Stimulated activated CD4-positive, alpha-beta T cell treated with anti-CD3 and anti-CD28 coated beads, Interleukin-4, amount 100 ng/mL, for 4 hours (primary cell): ENCODE results near the gene EIF5.
"Not testable (repeated sequence)": the region's sequence is repeated elsewhere in the genome, so short reads cannot be mapped to it uniquely, and the experiment has no call there.

Experiments
- DNase-seq, 2 experiments: peaks; one replicate each; pipeline ENCODE4 v3.0.0-alpha.2; 2020

The EIF5 gene

DNA sequence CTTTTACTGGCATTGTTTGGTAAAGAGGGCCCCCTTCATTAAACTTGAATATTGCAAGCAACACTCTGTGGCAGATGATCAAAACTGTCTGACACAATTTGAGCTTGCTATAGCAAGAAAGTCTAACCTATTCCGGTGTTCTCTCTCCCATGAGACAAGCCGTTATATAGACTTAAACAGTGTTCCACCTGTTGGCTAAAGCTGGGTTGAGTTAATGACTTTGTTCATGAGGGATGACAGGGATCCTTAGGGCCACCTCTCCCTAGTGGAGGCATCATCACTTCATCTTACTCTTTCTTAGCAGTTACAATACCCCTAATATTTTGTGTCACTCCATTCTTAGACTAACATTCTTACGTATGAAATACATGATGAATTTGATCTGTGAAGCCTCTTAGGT is 3.8 kb downstream of the EIF5 start:
- no peak for DNase-seq

DNA sequence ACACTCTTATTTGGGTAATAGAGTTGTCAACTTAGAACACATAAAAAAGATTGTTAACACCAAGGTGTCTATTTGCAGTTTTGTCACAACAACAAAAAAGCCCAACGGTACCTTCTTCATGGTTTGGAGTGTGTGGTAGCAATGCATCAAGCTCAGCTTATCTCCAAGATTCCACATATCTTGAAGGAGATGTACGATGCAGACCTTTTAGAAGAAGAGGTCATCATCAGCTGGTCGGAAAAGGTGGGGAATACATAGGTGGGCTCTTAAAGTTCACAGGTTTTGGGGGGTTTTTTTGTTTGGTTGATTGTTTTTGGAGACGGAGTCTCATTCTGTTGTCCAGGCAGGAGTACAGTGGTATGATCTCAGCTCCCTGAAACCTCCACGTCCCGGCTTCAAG is 5.5 kb downstream of the EIF5 start:
- DNase-seq, result no peak

DNA sequence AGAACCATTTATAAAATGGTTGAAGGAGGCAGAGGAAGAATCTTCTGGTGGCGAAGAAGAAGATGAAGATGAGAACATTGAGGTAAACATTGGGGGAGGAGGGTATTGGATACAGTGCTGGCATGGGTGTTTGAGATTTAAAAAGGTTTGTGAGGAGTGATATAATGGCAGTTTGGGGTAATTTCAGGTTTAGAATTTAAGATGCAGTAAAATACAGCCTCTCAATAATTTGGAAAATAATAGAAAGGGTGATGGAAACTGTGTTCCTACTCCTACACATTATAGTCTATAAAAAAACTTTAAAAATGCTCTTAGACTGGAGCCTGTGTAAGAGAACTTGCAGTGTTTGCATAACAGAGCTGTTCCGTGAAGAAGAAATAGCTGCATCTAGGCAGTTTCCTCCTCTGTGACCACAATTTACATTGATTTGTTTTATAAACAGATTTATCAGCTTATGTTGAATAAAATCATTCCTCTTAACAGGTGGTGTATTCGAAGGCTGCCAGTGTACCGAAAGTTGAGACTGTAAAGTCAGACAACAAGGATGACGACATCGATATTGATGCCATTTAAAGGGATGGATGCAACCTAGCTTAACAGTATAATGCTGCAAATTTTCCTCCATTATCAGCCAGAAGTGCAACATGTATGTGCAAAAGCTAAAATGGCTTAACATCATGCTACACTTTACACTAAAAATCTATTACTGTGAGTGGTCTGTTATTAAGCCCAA is 6.6 kb downstream of the EIF5 start:
- no peak for DNase-seq

DNA sequence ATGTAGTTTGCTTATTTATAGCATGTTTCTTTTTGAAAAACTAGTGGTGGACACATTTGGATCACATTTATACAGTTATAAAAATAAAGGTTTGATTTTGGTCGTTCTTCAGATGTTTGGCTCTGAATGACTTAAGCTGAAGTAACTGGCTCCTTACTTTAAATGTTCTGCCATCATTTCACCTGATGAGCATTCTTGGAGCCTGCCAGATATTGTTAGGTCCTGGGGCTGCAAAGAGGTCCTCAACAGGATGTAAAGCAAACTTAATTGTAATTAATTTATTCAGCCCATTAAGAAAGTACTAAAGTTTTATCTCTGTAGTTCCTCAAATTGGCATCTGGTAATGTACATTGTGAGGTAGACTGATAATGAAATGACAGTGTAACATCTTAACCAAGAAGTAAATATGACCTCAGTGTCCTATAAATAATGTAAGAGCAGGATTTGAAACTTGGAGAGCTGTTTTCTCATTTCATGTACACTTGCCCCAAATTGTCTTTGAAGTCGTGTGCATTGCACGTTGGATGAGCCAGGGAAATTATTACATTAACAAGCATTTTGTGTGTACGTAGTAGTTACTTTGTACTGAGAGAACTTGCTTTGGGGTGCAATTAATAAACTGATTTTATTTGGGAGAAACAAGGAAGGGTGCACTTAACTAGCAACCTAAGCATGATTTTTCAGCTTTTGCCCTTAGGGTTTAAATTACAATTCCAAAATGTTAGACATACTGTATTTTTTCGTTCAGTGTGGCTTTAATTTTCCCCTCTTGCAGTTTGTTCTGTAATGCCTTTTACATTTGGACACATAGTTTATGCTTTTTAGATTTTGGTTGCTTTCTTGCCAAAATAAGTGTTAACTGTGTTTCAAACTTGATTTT is 7.5 kb downstream of the EIF5 start:
- DNase-seq, result no peak

DNA sequence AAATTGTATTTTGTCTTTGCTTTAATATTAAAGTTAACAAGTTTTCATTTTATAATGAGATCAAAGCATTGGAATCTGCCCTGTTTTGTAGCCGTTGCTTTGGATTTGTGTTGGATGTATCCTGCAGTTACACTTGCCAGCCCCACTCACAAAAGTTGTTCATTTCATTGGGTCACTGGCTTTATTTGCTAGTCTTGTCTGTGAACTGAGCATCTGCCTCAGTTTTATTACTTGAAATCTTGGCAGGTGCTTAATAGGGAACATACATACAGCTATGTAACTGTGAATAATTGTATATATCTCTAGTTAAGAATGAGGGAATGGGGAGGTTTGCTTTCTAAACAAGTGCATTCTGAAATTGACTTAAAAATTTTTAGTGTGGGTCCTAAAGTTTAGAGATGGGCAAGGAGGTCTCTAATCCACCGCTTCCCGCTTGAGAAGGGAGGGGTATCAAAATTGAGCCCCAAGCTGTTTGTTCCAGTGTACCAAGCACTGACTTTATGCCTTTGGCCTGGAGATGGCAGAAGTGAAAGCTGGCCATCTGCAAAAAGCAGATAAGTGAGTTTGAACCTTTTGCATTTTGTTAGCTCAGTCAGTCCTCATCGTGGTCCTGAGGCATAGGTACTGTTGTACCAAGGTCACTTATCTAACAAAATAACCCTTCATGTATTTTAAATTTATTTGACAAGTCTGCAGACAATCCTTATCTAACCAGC is 9.3 kb downstream of the EIF5 start:
- DNase-seq, result no peak

DNA sequence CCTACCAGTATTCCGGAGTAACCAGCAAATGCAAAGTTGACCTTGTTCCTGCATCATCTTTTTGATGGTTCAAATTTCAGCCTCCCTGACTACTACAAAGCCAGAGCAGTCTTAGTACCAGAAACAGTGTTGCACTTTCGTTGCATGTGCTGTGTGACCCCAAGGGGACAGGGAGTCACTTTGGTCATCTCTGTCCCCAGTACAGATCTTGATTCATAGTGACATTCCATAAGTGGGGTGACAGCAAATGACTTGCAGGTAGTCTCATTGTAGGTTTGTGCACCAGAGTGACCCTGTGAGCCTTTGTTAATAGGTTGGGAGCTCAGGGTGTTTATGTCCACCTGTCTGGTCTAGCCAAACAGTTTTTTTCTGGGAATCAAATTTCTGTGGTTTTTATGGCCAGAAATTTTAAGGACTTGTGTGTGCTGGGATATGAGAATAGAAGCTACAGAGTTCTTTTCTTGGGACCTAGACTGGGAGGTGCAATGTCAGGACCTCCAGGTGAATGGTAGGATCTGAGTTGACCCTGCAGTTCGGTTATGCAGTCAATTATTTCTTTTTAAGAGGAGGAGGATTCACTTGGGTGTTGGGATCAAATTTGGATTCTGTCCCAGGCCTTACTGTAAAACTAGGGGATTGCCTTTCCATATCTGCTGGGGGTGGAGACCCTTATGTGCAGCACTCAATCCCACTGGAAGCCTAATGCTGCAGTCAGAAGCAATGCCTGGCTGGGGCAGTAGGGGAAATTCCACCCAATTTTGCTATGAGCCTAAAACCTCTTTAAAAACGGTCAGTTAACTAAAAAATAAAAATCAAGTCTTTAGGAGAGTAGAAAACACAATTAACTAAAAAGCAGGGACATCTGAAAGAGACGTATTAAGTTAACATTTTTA is 10.1 kb downstream of the EIF5 start:
- no peak for DNase-seq

DNA sequence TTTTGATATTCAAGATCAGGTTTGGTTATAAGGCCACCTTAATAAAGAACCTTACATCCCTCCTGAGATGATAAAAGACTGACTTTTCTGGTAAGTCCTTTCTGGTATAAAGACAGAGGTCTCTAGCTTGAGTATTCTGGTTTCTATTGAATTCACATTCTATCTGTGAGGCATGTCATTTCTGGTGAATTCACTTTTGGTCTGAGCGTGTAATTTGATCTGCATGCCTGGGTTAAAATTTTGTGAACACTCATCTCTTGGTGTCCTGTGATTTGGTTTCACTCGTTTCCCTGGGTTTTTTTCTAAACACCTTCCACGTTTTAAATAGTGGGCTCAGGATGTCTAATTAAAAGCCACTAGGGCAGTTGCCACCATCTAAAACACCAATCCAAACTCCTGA is 12.2 kb downstream of the EIF5 start:
- no peak for DNase-seq

DNA sequence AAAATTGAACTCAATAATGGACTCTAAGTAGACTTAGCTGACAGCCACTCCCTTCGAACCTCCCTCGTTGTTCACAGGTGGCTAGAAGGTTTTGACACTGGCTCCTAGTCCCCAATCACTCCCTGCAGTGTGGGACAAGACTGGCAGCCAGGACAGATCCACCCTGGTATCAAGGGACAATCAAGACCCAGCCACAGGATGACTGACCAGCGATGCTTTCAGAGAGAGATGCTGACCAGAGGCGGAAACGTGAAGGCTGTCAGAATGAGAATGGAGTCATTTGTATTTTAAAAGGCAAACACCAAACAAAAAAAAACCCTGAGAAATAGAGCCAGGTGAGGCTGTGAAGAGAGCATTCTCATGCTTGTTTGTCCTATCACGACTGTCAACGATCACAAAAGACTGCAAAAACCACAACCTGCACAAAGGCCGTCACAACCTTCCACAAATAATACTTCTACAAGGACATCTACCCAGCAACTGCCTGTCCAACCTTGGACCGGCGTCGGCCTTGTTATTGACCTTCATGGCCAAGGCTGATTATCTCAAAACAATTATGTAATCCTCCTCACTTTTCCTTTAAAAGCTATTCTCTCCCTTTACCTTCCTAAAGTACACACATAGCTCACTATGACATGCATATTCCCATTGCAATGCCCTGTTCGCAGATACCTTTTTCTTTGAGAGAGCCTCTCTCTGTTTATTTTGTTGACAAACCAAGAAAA is 13.2 kb downstream of the EIF5 start:
- no peak for DNase-seq

DNA sequence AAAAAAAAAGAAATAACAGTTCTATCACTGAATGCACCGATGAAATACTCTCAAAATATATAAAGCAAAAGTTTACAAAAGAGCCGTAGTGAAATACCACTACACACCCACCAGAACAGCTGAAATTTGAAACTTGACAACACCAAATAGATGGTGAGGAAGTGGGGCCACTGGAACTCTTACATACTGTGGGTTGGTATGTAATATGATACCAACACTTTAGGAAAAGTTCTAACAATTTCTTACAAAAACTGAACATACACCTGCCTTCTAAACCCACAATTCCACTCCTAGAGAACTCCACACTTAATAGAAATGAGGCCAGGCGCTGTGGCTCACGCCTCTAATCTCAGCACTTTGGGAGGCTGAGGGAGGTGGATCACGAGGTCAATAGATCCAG is 14.1 kb downstream of the EIF5 start:
- DNase-seq, result no peak

DNA sequence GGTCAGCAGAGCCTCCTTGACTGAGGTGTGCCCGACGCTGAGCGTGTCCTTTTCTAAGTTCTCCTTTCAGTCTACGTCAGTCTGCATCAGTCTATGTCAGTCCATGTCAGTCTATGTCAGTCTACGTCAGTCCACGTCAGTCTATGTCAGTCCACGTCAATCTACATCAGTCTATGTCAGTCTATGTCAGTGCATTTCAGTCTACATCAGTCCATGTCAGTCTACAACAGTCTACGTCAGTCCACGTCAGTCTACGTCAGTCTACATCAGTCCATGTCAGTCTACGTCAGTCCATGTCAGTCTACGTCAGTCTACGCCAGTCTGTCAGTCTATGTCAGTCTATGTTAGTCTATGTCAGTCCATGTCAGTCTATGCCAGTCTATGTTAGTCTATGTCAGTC is 15.9 kb downstream of the EIF5 start:
- no peak for DNase-seq

DNA sequence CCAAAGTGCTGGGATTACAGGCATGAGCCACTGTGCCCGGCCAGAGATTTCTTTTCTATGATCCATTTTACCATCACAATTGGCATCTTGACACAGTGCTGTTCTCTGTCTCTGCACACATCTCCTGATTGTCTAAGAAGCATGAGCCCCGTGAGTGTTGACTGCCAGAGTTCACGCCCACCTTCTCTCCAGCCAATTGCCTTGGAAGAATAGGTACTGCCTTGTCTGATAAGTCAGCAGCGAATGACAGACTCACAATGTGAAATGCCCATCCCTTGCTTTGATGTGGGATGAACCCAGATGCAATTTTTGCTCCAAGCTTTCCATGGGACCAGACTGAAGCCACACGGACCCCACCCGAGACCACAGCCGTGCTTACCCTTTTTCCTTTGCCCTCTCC is 19.3 kb downstream of the EIF5 start:
- DNase-seq, result no peak

DNA sequence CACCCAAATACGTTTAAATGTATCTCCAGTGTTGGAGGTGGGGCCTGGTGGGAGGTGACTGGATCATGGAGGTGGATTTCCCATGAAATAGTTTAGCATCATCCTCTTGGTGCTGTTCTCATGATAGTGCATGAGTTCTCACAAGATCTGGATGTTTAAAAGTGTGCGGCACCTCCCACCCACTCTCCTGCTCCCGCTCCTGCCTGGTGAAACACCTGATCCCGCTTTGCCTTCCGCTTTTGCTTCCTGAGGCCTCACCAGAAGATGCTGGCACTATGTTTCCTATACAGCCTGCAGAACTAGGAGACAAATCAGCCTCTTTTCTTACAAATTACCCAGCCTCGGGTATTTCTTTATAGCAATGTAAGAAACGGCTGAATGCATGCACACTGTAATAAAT is 20.1 kb downstream of the EIF5 start:
- no peak for DNase-seq

DNA sequence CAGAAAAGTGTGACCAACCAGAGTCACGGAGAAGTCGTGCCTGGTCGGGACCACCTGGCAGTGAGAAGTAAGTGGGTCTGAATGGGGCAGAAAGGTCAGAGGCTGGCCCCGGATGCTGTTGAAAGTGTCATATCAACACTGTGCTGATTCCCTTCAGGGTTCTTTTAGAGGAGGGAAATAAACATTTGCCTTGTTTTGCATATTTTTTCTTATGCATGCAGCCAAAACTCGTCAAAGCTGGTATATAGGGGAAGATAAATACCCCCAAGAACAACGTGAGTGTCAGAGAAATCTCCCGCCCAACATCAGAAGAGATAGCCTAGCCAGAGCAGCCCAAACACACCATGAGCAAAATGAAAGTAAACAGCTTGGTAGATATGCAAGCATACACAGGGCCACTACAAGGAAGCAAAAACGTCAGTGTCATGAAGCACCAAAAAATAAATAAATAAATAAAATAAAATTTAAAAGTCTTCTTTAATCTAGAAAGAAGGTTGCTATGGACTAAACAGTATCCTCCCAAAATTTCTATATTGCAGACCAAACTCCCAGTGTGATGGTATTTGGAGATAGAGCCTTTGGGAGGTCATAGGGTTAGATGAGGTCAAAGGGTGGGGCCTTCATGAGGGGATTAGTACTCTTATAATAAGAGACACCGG is 22.1 kb downstream of the EIF5 start:
- no peak for DNase-seq

DNA sequence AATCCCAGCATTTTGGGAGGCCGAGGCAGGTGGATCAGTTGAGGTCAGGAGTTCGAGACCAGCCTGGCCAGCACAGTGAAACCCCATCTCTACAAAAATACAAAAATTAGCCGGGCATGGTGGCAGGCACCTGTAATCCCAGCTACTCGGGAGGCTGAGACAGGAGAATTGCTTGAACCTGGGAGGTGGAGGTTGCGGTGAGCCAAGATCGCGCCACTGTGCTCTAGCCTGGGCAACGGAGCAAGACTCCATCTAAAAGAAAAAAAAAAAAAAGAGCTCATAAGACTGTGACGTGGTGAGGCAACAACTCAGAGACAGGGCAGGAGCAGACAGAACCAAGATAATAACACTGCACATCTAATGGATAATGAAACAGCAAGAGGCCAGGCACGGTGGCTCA is 23.5 kb downstream of the EIF5 start:
- DNase-seq, result not testable (repeated sequence)

DNA sequence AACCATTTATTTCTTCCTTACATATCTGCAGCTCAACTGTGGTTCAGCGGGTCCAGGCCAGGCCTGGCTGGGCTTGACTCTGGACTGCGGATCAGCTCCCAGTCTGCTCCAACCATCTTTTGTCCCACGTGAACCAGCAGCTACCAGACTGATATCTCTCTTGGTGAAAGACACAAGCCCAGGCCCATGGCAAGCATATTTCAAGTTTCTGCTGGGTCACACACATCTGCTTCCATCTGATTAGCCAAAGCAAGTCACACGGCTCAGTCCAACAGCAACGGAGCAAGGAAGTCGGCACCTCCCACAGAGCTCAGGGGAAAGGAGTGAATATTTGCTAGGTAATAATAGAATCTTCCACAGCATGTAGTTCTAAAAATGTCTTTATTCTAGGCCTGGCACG is 26.5 kb downstream of the EIF5 start:
- no peak for DNase-seq

DNA sequence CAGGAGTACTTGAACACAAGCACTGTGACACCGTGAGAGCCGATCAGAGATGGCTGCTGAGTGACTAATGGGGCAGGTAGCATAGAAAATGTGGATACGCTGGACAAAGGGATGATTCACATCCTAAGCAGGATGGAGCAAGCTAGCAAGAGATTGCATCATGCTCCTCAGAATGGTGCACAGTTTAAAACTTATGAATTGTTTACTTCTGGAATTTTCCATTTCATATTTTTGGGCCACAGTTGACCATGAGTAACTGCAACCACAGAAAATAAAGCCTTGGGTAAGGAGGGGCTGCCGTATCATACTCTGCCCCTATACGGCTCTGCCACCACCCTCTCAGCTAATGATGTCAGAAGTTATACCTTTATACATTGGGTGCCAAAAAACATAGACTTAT is 27.8 kb downstream of the EIF5 start:
- DNase-seq, result no peak

DNA sequence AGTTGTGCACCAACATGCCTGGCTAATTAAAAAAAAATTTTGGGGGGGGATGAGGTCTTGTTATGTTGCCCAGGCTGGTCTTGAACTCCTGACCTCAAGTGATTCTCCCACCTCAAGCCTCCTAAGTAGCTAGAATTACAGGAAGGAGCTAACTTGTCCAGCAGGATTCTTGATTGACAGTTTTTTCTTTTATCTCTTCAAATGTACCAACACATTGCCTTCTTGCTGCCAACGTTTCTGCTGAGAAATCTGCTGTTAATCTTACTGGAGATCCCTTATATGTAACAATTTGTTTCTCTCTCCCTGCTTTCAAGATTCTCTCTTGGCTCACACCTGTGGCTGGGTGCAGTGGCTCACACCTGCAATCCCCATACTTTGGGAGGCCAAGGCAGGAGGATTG is 28.7 kb downstream of the EIF5 start:
- no peak for DNase-seq

DNA sequence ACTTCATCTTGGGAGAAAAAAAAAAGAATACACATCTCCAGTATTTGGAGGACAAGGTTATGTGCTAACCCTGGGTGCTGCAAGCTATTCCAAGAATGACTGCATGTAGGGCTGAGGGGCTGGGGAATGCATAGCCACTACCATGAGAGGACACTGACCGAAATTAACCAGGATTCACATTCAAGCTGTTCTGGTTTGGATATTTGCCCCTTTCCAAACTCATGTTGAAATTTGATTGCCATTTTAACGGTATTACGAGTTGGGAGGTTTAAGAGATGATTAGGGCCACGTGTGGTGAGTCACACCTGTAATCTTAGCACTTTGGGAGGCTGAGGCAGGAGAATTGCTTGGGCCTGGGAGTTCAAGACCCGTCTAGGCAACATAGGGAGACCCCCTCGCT is 32.7 kb downstream of the EIF5 start:
- DNase-seq, result no peak

DNA sequence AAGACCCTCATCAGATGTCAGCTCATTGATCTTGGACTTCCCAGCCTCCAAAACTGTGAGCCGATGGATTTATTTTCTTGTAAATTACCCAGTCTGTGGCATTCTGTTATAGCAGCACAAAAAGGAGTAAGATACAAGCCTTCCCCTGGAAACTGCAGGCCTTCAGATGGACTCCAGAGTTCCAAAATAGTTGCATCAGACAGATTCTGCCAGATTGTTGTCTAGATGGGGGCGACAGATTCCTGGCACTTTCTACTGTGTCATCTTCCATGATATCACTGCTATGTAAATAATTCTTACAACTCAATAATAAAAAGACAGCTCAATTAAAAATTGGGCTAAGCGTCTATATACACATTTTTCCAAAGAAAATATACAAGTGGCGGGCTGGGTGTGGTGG is 34.0 kb downstream of the EIF5 start:
- DNase-seq, result no peak

DNA sequence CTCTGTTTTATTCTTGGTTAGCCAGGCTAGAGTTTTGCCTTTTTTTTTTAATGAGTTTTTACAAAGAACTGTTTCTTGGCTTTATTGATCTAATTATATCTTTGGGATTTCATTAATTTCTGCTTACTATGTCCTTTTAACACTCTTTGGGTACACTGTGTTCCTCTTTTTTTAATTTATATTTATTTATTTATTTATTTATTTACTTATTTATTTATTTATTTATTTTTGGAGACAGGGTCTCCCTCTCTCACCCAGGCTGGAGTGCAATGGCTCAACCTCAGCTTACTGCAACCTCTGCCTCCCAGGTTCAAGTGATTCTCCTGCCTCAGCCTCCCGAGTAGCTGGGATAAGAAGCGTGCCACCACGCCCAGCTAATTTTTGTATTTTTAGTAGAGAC is 36.0 kb downstream of the EIF5 start:
- DNase-seq, result no peak

DNA sequence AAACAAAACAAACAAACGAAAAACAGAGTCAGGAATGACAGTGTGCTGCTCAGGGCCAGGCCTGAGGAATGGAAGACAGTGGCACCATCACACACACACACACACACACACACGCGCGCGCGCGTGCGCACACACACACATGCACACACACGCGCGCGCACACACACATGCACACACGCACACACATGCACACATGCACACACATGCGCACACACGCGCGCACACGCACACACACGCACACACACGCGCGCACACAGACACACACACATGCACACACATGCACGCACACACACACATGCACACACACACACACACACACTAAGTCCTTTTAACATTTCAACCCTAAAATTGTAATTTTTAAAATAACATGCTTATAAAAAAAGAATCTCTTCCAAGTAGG is 38.0 kb downstream of the EIF5 start:
- no peak for DNase-seq
